ENCODE data around the gene PNPLA1. TPM values are rescaled to one million over a fixed set of nuclear protein-coding genes. Genes with fewer than 3 reads are reported as not detected.

Gene PNPLA1
- total RNA-seq, 1 donor from 2014 or later, result not detected

DNA sequence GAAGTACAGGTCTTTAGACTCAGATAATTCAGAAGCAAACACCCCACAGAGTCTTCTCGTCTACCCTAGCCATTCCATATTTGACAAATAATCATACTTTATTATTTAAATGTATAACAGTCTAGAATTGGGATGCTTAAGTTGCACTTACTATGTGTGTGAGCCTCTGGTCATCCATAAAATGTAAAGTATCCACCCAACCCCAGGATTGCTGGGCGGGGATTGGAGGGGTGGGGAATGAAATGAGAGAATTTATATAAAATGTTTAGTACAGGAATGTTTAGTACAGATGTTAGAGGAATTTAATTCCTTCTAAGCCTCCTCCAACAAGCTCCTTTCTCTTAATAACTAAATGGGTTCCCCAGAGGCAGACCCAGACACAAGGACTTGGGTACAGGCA, 50.0 kb downstream of the PNPLA1 start:
- H3K27ac Mint-ChIP-seq, result no peak overlapping the region

DNA sequence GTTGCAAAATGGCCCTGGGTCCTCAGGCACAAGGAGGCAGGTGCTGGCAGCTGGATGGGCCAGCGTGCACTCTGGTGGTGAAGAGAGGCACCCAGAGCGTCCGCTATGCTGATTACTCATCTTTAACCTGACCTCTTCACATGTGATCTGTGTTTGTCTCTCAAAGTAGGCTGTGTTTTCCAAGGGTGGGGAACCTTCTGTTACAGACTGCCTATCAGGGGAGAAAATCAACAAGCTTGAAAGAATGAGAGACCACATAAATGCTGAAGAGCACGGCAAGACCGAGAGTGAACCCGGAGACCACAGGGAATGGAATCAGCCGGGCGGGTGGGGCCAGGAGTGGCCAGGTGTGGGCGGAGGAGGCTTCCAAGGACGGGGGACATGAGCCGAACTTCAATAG, 50.6 kb downstream of the PNPLA1 start:
- H3K27me3 ChIP-seq, result no peaks in the 10 kb centered on the region
- no peak for TF ChIP-seq EZH2phosphoT487 (IDR thresholded peaks at IDR 0.05)
- TF ChIP-seq, protein P1, sequence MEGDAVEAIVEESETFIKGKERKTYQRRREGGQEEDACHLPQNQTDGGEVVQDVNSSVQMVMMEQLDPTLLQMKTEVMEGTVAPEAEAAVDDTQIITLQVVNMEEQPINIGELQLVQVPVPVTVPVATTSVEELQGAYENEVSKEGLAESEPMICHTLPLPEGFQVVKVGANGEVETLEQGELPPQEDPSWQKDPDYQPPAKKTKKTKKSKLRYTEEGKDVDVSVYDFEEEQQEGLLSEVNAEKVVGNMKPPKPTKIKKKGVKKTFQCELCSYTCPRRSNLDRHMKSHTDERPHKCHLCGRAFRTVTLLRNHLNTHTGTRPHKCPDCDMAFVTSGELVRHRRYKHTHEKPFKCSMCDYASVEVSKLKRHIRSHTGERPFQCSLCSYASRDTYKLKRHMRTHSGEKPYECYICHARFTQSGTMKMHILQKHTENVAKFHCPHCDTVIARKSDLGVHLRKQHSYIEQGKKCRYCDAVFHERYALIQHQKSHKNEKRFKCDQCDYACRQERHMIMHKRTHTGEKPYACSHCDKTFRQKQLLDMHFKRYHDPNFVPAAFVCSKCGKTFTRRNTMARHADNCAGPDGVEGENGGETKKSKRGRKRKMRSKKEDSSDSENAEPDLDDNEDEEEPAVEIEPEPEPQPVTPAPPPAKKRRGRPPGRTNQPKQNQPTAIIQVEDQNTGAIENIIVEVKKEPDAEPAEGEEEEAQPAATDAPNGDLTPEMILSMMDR (IDR thresholded peaks at IDR 0.05), result no peak
- TF ChIP-seq EZH2 (IDR thresholded peaks at IDR 0.05), result no peak
- H3K4me3 Mint-ChIP-seq, result no peak overlapping the region
- peaks cover 38% of the 10 kb centered on the region for H3K4me1 Mint-ChIP-seq
- no peaks in the 10 kb centered on the region for H3K36me3 ChIP-seq
- no peak overlapping the region for H3K9ac ChIP-seq
- H3K27ac Mint-ChIP-seq, result peak overlapping the region; percentile 67
- H3K27me3 Mint-ChIP-seq (ENCODE audit: insufficient read depth, low read depth), result peaks cover 20% of the 10 kb centered on the region
- no peaks in the 10 kb centered on the region for H3K79me2 ChIP-seq (ENCODE audit: low read depth)
- no peaks in the 10 kb centered on the region for H3F3A ChIP-seq (ENCODE audit: low read depth)
- H3K27ac ChIP-seq, result no peak overlapping the region
- no peak for DNase-seq (ENCODE audit: low spot score)
- H3K36me3 Mint-ChIP-seq, result no peaks in the 10 kb centered on the region
- H3K4me3 ChIP-seq, result no peak overlapping the region
- peaks cover 23% of the 10 kb centered on the region for H3K4me1 ChIP-seq
- no peak overlapping the region for H3K4me2 ChIP-seq
- no peaks in the 10 kb centered on the region for H3K9me3 Mint-ChIP-seq
- H2AFZ ChIP-seq (replicated peaks), result no peak overlapping the region
- H4K20me1 ChIP-seq (ENCODE audit: low read depth), result no peaks in the 10 kb centered on the region
- H3K9me3 ChIP-seq (ENCODE audit: low read depth), result no peaks in the 10 kb centered on the region

More for the DNA sequence above, 50.0 kb downstream of the PNPLA1 start:
- no peaks in the 10 kb centered on the region for H3K9me3 Mint-ChIP-seq
- no peaks in the 10 kb centered on the region for H3F3A ChIP-seq (ENCODE audit: low read depth)
- DNase-seq (ENCODE audit: low spot score), result no peak
- no peaks in the 10 kb centered on the region for H3K9me3 ChIP-seq (ENCODE audit: low read depth)
- no peak for TF ChIP-seq EZH2 (IDR thresholded peaks at IDR 0.05)
- no peak for TF ChIP-seq EZH2phosphoT487 (IDR thresholded peaks at IDR 0.05)
- TF ChIP-seq, protein P1 (IDR thresholded peaks at IDR 0.05), result no peak
- no peaks in the 10 kb centered on the region for H4K20me1 ChIP-seq (ENCODE audit: low read depth)
- peaks cover 31% of the 10 kb centered on the region for H3K4me1 Mint-ChIP-seq
- no peak overlapping the region for H3K9ac ChIP-seq
- peaks cover 23% of the 10 kb centered on the region for H3K4me1 ChIP-seq
- H3K36me3 ChIP-seq, result no peaks in the 10 kb centered on the region
- H3K4me3 ChIP-seq, result no peak overlapping the region
- peak overlapping the region; percentile 38 for H3K4me2 ChIP-seq
- no peaks in the 10 kb centered on the region for H3K79me2 ChIP-seq (ENCODE audit: low read depth)
- H3K27ac ChIP-seq, result no peak overlapping the region
- no peaks in the 10 kb centered on the region for H3K36me3 Mint-ChIP-seq
- H2AFZ ChIP-seq (replicated peaks), result no peak overlapping the region
- H3K27me3 ChIP-seq, result no peaks in the 10 kb centered on the region
- H3K4me3 Mint-ChIP-seq, result no peak overlapping the region
- H3K27me3 Mint-ChIP-seq (ENCODE audit: insufficient read depth, low read depth), result peaks cover 20% of the 10 kb centered on the region

DNA sequence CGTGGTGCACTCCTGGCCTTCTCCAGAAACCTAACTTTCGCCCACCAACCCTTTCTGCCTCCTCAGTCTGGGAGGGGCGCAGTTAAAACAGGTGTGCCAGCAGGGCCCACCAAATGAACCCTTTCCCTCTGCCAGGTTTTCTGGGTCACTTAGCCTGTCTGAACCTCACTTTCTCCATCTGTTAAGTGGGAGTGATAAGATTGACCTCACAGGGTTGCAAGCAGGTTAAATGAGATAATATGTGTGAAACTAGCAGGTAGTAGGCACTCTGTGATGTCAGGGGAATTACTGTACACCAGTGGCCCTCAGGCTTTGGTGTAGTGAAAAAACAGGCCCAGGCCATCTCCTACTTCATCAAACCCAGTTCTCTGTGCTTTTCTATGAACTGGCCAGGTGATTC, 52.7 kb downstream of the PNPLA1 start:
- Histone ChIP-seq H3K36me3 (no peaks in the 10 kb centered on the region), H3K4me1 (peaks cover 32% of the 10 kb centered on the region), H4K20me1 (ENCODE audit: low read depth) (no peaks in the 10 kb centered on the region), H3K27ac (no peak overlapping the region), H3K27me3 (no peaks in the 10 kb centered on the region), H3K9me3 (ENCODE audit: low read depth) (no peaks in the 10 kb centered on the region), H3K9ac (no peak overlapping the region), H3K79me2 (ENCODE audit: low read depth) (no peaks in the 10 kb centered on the region), H3F3A (ENCODE audit: low read depth) (no peaks in the 10 kb centered on the region), H3K4me3 (no peak overlapping the region), H2AFZ (replicated peaks) (no peak overlapping the region), H3K4me2 (no peak overlapping the region)
- Mint-ChIP-seq H3K9me3 (no peaks in the 10 kb centered on the region), H3K4me3 (peak overlapping the region; percentile 21), H3K4me1 (peaks cover 59% of the 10 kb centered on the region), H3K36me3 (no peaks in the 10 kb centered on the region), H3K27me3 (ENCODE audit: insufficient read depth, low read depth) (peaks cover 21% of the 10 kb centered on the region), H3K27ac (no peak overlapping the region)
- no peak for DNase-seq (ENCODE audit: low spot score)
- TF ChIP-seq, protein P1 (IDR thresholded peaks at IDR 0.05), result no peak
- no peak for TF ChIP-seq EZH2phosphoT487 (IDR thresholded peaks at IDR 0.05)

All from neural progenitor cell (in vitro differentiated cells).